ENCODE data around the gene BUB3.

DNA sequence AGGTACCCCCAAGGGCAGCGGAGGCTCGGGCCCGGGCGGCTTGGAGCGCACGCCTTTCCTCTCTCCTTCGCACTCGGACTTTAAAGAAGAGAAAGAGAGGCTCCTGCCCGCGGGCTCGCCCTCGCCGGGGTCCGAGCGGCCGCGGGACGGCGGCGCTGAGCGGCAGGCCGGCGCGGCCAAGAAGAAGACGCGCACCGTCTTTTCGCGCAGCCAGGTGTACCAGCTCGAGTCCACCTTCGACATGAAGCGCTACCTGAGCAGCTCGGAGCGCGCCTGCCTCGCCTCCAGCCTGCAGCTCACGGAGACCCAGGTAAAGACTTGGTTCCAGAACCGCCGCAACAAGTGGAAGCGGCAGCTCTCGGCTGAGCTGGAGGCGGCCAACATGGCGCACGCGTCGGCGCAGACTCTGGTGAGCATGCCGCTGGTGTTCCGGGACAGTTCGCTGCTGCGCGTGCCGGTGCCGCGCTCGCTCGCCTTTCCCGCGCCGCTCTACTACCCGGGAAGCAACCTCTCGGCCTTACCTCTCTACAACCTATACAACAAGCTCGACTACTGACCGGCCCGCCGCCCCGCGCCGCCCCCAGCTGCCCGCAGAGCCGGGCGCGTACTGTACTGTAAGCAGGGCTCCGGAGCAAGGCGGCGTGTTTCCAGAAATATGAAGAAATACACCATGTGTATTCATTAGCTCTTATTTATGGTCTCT is 4.5 kb upstream of the BUB3 start:
- no peak for TF ChIP-seq POLR2AphosphoS5 (IDR thresholded peaks at IDR 0.05; ENCODE audit: borderline replicate concordance, low read depth, low read length)
- TF ChIP-seq EZH2 (IDR thresholded peaks at IDR 0.05): no peak
